ENCODE data around the gene EIF4A3. TPM values are rescaled to one million over a fixed set of nuclear protein-coding genes. Genes with fewer than 3 reads are reported as not detected.

Gene EIF4A3
- total RNA-seq, 2 donors from 2014 or later = 99.8 to 114 TPM

DNA sequence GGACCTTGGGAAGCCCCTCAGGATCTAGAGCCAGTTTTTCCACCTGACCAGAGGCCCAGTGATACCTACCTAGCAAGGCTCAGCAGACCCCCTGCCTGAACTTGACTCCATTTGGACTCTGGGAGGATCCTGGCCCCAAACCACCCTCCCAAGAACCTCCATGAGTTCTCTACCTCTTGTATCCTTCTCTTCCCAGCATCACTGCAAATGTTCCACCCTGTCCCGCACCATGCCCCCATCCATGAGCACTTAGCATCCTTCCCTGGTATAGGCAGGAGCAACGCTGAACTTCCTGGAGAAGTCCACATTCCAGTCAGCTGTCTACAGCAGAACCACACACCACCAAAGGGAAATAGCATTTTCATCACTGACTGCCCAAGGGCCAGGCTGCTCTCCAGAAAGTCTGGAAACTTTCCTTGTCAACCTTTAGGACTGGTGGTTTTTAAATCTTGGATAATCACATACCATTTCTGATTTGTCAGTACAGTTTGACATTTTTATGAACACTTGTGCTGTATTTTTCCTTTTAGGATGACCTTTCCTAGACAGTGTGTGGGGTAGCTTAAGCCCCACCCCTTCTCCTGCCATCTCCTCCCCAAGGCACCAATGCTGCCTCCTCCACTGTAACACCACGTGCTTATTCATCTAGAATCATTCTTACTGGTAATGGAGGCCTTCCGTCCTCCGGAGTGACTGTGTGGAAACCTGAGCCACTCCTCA lies 13.9 kb downstream of the EIF4A3 start:
- peaks cover 37% of the 10 kb centered on the region for H3K36me3 ChIP-seq
- intact Hi-C loops (cut with DNase I) = no loop called here
- TF ChIP-seq, protein P1, sequence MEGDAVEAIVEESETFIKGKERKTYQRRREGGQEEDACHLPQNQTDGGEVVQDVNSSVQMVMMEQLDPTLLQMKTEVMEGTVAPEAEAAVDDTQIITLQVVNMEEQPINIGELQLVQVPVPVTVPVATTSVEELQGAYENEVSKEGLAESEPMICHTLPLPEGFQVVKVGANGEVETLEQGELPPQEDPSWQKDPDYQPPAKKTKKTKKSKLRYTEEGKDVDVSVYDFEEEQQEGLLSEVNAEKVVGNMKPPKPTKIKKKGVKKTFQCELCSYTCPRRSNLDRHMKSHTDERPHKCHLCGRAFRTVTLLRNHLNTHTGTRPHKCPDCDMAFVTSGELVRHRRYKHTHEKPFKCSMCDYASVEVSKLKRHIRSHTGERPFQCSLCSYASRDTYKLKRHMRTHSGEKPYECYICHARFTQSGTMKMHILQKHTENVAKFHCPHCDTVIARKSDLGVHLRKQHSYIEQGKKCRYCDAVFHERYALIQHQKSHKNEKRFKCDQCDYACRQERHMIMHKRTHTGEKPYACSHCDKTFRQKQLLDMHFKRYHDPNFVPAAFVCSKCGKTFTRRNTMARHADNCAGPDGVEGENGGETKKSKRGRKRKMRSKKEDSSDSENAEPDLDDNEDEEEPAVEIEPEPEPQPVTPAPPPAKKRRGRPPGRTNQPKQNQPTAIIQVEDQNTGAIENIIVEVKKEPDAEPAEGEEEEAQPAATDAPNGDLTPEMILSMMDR (IDR thresholded peaks at IDR 0.05) = no peak
- H3K27me3 ChIP-seq = no peaks in the 10 kb centered on the region
- no peak overlapping the region for H3K27ac ChIP-seq
- H3K4me3 ChIP-seq = no peak overlapping the region
- H3K9me3 ChIP-seq = no peaks in the 10 kb centered on the region
- H3K4me1 ChIP-seq = no peaks in the 10 kb centered on the region
- DNase-seq = no peak
- no peak overlapping the region for H3K9ac ChIP-seq (ENCODE audit: low read depth in 2 of 2, low read length in 2 of 2)

DNA sequence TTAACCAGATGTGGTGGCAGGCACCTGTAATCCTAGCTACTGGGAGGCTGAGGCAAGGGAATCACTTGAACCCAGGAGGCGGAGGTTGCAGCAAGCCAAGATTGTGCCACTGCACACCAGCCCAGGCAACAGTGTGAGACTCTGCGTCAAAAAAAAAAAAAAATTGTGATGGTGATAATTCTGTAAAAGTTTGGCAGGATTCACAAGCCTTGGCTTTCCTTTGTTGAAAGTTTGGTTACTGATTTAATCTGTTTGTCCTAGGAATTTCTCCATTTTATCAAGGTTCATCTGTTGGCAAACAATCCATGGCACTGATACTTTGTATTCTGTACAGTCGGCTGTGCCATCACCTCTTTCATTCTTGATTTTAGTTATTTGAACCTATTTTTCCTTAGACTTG lies 15.9 kb downstream of the EIF4A3 start:
- TF ChIP-seq, protein P1 (IDR thresholded peaks at IDR 0.05) = no peak
- intact Hi-C loops (cut with DNase I) = no loop called here
- DNase-seq = no peak
- peaks cover 22% of the 10 kb centered on the region for H3K36me3 ChIP-seq
- no peak overlapping the region for H3K4me3 ChIP-seq
- no peaks in the 10 kb centered on the region for H3K27me3 ChIP-seq
- H3K9me3 ChIP-seq = no peaks in the 10 kb centered on the region
- H3K9ac ChIP-seq (ENCODE audit: low read depth in 2 of 2, low read length in 2 of 2) = no peak overlapping the region
- no peaks in the 10 kb centered on the region for H3K4me1 ChIP-seq
- H3K27ac ChIP-seq = no peak overlapping the region

DNA sequence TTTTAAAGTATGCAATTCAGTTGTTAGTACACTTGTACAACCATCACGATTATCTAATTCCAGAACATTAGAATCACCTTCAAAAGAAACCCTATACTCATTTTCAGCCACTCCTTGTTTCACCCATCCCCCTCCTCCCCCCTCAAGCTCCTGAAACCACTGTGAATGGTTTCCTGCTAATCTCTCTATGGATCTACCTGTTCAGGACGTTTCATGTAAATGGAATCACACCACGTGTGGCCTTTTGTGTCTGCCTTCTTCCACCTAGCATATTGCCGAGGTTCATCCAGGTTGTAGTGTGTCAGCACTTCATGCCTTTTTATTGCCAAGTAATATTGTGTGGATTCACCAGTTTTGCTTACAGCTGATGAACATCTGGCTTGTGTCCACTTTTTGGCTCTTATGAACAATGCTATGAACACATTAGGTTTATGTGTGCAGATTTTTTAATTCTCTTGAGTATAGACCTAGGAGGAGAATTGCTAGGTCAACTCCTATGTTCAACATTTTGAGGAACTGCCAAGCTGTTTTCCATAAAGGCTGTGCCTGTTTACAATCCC lies 17.8 kb downstream of the EIF4A3 start:
- intact Hi-C loops (cut with DNase I) = no loop called here
- TF ChIP-seq, protein P1 (IDR thresholded peaks at IDR 0.05) = no peak

DNA sequence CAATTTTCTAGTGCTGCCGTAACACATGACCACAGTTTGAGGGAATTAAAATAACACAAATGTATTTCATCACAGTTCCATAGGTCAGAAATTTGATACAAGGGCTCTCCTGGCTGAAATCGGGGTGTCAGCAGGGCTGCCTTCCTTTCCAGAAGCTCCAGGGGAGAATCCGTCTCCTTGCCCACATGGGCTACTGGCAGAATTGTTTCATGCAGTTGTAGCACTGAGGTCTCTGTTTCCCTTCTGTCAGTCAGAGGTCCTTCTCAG lies 20.5 kb downstream of the EIF4A3 start:
- Histone ChIP-seq H3K36me3 (no peaks in the 10 kb centered on the region), H3K27ac (no peak overlapping the region), H3K4me1 (no peaks in the 10 kb centered on the region), H3K27me3 (no peaks in the 10 kb centered on the region), H3K9me3 (no peaks in the 10 kb centered on the region), H3K4me3 (no peak overlapping the region), H3K9ac (ENCODE audit: low read depth in 2 of 2, low read length in 2 of 2) (no peak overlapping the region)
- intact Hi-C loops (cut with DNase I) = no loop called here
- no peak for DNase-seq
- TF ChIP-seq, protein P1 (IDR thresholded peaks at IDR 0.05) = no peak

More for the DNA sequence above, 17.8 kb downstream of the EIF4A3 start:
- H3K9me3 ChIP-seq = no peaks in the 10 kb centered on the region
- DNase-seq = no peak
- H3K36me3 ChIP-seq = peaks cover 9% of the 10 kb centered on the region
- H3K9ac ChIP-seq (ENCODE audit: low read depth in 2 of 2, low read length in 2 of 2) = no peak overlapping the region
- no peaks in the 10 kb centered on the region for H3K27me3 ChIP-seq
- H3K4me3 ChIP-seq = no peak overlapping the region
- H3K27ac ChIP-seq = no peak overlapping the region
- no peaks in the 10 kb centered on the region for H3K4me1 ChIP-seq

DNA sequence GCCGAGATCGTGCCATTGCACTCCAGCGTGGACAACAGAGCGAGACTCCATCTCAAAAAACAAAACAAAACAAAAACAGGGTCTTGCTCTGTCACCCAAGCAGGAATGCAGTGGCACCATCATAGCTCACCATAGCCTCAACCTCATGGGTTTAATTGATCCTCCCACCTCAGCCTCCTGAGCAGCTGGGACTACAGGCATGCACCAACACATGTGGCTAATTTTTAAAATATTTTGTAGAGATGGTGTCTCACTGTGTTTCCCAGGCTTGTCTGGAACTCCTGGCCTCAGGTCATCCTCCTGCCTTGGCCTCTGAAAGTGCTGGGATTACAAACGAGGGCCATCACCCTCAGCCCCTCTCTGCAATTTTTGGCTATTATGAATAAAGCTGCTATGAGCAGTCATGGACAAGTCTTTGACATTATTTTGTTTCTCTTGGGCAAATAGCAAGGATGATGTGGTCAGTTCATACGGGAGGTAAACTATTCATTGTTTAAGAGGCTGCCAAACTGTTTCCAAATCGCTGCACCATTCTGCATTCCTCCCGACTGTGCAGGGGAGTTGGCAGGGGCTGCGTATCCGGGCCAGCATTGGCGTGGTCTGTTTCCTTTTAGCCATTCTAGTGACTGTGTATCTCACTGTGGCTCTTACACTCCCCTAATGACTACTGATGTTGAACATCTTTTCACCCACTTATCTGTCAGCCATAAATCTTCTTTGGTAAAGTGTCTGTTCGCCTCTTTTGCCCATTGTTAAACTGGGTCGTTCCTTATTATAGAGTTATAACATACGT lies 21.1 kb downstream of the EIF4A3 start:
- no peak overlapping the region for H3K4me3 ChIP-seq
- no peaks in the 10 kb centered on the region for H3K4me1 ChIP-seq
- DNase-seq = no peak
- H3K27me3 ChIP-seq = no peaks in the 10 kb centered on the region
- no peaks in the 10 kb centered on the region for H3K36me3 ChIP-seq
- TF ChIP-seq, protein P1 (IDR thresholded peaks at IDR 0.05) = no peak
- H3K9ac ChIP-seq (ENCODE audit: low read depth in 2 of 2, low read length in 2 of 2) = no peak overlapping the region
- no peaks in the 10 kb centered on the region for H3K9me3 ChIP-seq
- intact Hi-C loops (cut with DNase I) = no loop called here
- H3K27ac ChIP-seq = no peak overlapping the region

All from colonic mucosa (tissue), 4 donors.